ENCODE results near the gene SLC34A1. TPM values are rescaled to one million over a fixed set of nuclear protein-coding genes. Genes with fewer than 3 reads are reported as not detected.

The SLC34A1 gene
- total and polyA plus RNA-seq, 2 of the 13 experiments (the other 11 are each of a cell fraction or from before 2014, with no cell fraction given), result 0.03 to 0.20 TPM

- Histone ChIP-seq H3K79me2 (ENCODE audit: insufficient read depth, low read length) (peaks cover 6% of the 10 kb centered on the region), H3K4me2 (ENCODE audit: low read depth, low read length) (no peak overlapping the region), H3K36me3 (replicated peaks in 1 of 2; ENCODE audit: control insufficient read depth in 1 of 2, insufficient read depth in 2 of 2, low read length in 2 of 2) (peaks cover 42 to 88% of the 10 kb centered on the region in 2 experiments), H3K27me3 (ENCODE audit: control insufficient read depth in 1 of 2, insufficient read depth in 2 of 2, low read length in 2 of 2) (no peaks in the 10 kb centered on the region), H3K4me3 (replicated peaks in 1 of 3; ENCODE audit: insufficient read depth in 1 of 3, low read depth in 2 of 3, low read length in 3 of 3) (no peak overlapping the region), H2AFZ (ENCODE audit: low read length) (no peak overlapping the region), H4K20me1 (ENCODE audit: insufficient read depth, low read length) (0 out of 2 replicates have a peak, but pooled peaks cover 3% of the 10 kb centered on the region), H3K9ac (ENCODE audit: insufficient read depth, low read depth, low read length) (no peak overlapping the region), H3K9me3 (ENCODE audit: low read length) (no peaks in the 10 kb centered on the region), H3K27ac (ENCODE audit: extremely low read length, insufficient read depth, low read length) (no peak overlapping the region), H3K4me1 (ENCODE audit: insufficient read depth, low read length) (no peaks in the 10 kb centered on the region)
- POLR2A ChIA-PET, result interaction anchor here (1.0 to 1.1 kb wide), 3 partner anchors 10 to 249 kb away, joined by 3 read pairs; partner anchors contain the start of gene FGFR4
- no TSS peak for BruUV-seq (replicated peaks)
- in situ Hi-C loops (cut with HindIII; ENCODE audit: extremely low pct_ligation_motif_present, low pct_unique_long_range_greater_than_20kb) (no loop called here), intact Hi-C loops (cut with micrococcal nuclease; ENCODE audit: unreplicated experiment) (loop anchor here (1.0 to 2.0 kb wide), 2 partner anchors 17 to 23 kb away; no protein-coding TSS in a partner anchor)
- FAIRE-seq (no peak), DNase-seq (ENCODE audit: low spot score) (no peak), ATAC-seq (no peak)
- no peak for TF ChIP-seq TRAFD1 (CRISPR knock-in tag; IDR thresholded peaks at IDR 0.05; ENCODE audit: borderline replicate concordance)
- TF ChIP-seq AGO2 (optimal IDR thresholded peaks at IDR 0.05; ENCODE audit: low read depth, low read length), result peak; percentile 24
- CTCF ChIA-PET (ENCODE audit: low intra/inter-chr PET ratio, low total read pairs), result interaction anchor here (1.2 to 2.9 kb wide), 4 partner anchors 18 to 222 kb away, joined by 3 to 38 read pairs (median 6); no protein-coding TSS in a partner anchor
- WGBS (ENCODE audit: low lambda C conversion rate), result 97% methylated on average over 7 of the region's 7 CpGs
These were observed 48.6 kb upstream of the SLC34A1 start for GRCh38 chr5:177335701-177336065.

- H3K36me3 ChIP-seq (replicated peaks in 1 of 2; ENCODE audit: control insufficient read depth in 1 of 2, insufficient read depth in 2 of 2, low read length in 2 of 2), result peaks cover 42 to 85% of the 10 kb centered on the region in 2 experiments
- no TSS peak for BruUV-seq (replicated peaks)
- 0 out of 2 replicates have a peak, but pooled peaks cover 3% of the 10 kb centered on the region for H4K20me1 ChIP-seq (ENCODE audit: insufficient read depth, low read length)
- H3K27me3 ChIP-seq (ENCODE audit: control insufficient read depth in 1 of 2, insufficient read depth in 2 of 2, low read length in 2 of 2), result no peaks in the 10 kb centered on the region
- FAIRE-seq (no peak), ATAC-seq (peak; percentile 88), DNase-seq (ENCODE audit: low spot score) (peak; percentile 50)
- H3K4me3 ChIP-seq (replicated peaks in 1 of 3; ENCODE audit: insufficient read depth in 1 of 3, low read depth in 2 of 3, low read length in 3 of 3), result no peak overlapping the region
- H3K9ac ChIP-seq (ENCODE audit: insufficient read depth, low read depth, low read length), result no peak overlapping the region
- in situ Hi-C loops (cut with HindIII; ENCODE audit: extremely low pct_ligation_motif_present, low pct_unique_long_range_greater_than_20kb), result no loop called here
- no peaks in the 10 kb centered on the region for H3K9me3 ChIP-seq (ENCODE audit: low read length)
- H3K4me2 ChIP-seq (ENCODE audit: low read depth, low read length), result no peak overlapping the region
- intact Hi-C loops (cut with micrococcal nuclease; ENCODE audit: unreplicated experiment), result loop anchor here (1.0 to 2.0 kb wide), 2 partner anchors 18 to 23 kb away; no protein-coding TSS in a partner anchor
- H2AFZ ChIP-seq (ENCODE audit: low read length), result no peak overlapping the region
- H3K27ac ChIP-seq (ENCODE audit: extremely low read length, insufficient read depth, low read length), result no peak overlapping the region
- CTCF ChIA-PET (ENCODE audit: low intra/inter-chr PET ratio, low total read pairs), result interaction anchor here (1.2 to 2.9 kb wide), 4 partner anchors 18 to 222 kb away, joined by 3 to 38 read pairs (median 6); no protein-coding TSS in a partner anchor
- POLR2A ChIA-PET, result interaction anchor here (1.0 to 1.1 kb wide), 3 partner anchors 10 to 249 kb away, joined by 3 read pairs; partner anchors contain the start of gene FGFR4
- no peaks in the 10 kb centered on the region for H3K4me1 ChIP-seq (ENCODE audit: insufficient read depth, low read length)
- 83% methylated on average over 11 of the region's 12 CpGs for WGBS (ENCODE audit: low lambda C conversion rate)
- peaks cover 6% of the 10 kb centered on the region for H3K79me2 ChIP-seq (ENCODE audit: insufficient read depth, low read length)
- TF ChIP-seq ZBTB4 (CRISPR knock-in tag; IDR thresholded peaks at IDR 0.05; ENCODE audit: borderline replicate concordance) (no peak), CC2D1A (CRISPR knock-in tag; IDR thresholded peaks at IDR 0.05) (no peak), SMYD3 (CRISPR knock-in tag; IDR thresholded peaks at IDR 0.05) (no peak), HMGXB4 (CRISPR knock-in tag; IDR thresholded peaks at IDR 0.05; ENCODE audit: borderline replicate concordance in 1 of 2, low read depth in 1 of 2) (0 out of 4 replicates have a peak, but pooled peaks of 1 of the 2 experiments have one; percentile 25), ZNF891 (CRISPR knock-in tag; IDR thresholded peaks at IDR 0.05) (no peak), FOXO1 (CRISPR knock-in tag; IDR thresholded peaks at IDR 0.05) (no peak)
These were observed 48.1 kb upstream of the SLC34A1 start for GRCh38 chr5:177336112-177336511.
